A673 (cell line): ENCODE data around the gene RAD23A. TPM values are rescaled to one million over a fixed set of nuclear protein-coding genes. Genes with fewer than 3 reads are reported as not detected.
"Not testable (repeated sequence)": the region's sequence is repeated elsewhere in the genome, so short reads cannot be mapped to it uniquely, and the experiment has no call there.

ENCODE experiments used
- BruUV-seq: library from RNA; stranded (reverse); fragments of 400-500 nt; replicated peaks from 2 replicates; lab custom pipeline; 2021; lab: Mats Ljungman, UMichigan
- CTCF ChIA-PET: fragments of 300-600 bp; sonication (Branson Sonifier 250); formaldehyde crosslinking; loops from one replicate; lab custom pipeline; 2022; ENCODE audit warnings: antibody characterized with exemption; lab: Charles Lee
- POLR2A ChIA-PET: fragments of 300-600 bp; sonication (Branson Sonifier 250); formaldehyde crosslinking; loops from one replicate; lab custom pipeline; 2022; ENCODE audit warnings: antibody characterized with exemption; ENCODE audit not compliant: low non-redundant PET; lab: Charles Lee
- DNase-seq: peaks from one replicate; pipeline ENCODE4 v3.0.0-alpha.2; 2015; ENCODE audit warnings: low spot score
- H3K27ac ChIP-seq: fragments of 200-600 bp; sonication (generic); 2 replicates; pipeline ENCODE4 v1.5.1; 2016; ENCODE audit warnings: mixed run types, low read depth, mild to moderate bottlenecking, mixed read lengths, antibody characterized with exemption, low read length; ENCODE audit not compliant: poor library complexity, severe bottlenecking
- H3K27me3 ChIP-seq: fragments of 200-600 bp; sonication (generic); replicated peaks from 2 replicates; pipeline ENCODE4 v1.6.1; 2017; ENCODE audit warnings: mixed run types, low read depth, mild to moderate bottlenecking, mixed read lengths, antibody characterized with exemption, low read length; ENCODE audit not compliant: insufficient read depth, poor library complexity
- H3K36me3 ChIP-seq: fragments of 200-600 bp; sonication (generic); 2 replicates; pipeline ENCODE4 v1.6.1; 2016; ENCODE audit warnings: mixed run types, mild to moderate bottlenecking, mixed read lengths, antibody characterized with exemption, low read length; ENCODE audit not compliant: insufficient read depth, poor library complexity, severe bottlenecking
- H3K4me1 ChIP-seq: fragments of 200-600 bp; sonication (generic); 2 replicates; pipeline ENCODE4 v1.6.1; 2017; ENCODE audit warnings: mixed run types, mild to moderate bottlenecking, mixed read lengths, antibody characterized with exemption, low read length; ENCODE audit not compliant: insufficient read depth, poor library complexity, severe bottlenecking
- H3K4me3 ChIP-seq: fragments of 200-600 bp; sonication (generic); 2 replicates; pipeline ENCODE4 v1.5.1; 2016; ENCODE audit warnings: low read depth, mixed run types, mild to moderate bottlenecking, mixed read lengths, low read length; ENCODE audit not compliant: poor library complexity, severe bottlenecking
- H3K9me3 ChIP-seq: fragments of 200-600 bp; sonication (generic); 2 replicates; pipeline ENCODE4 v1.6.1; 2016; ENCODE audit warnings: mixed run types, low read depth, mild to moderate bottlenecking, mixed read lengths, antibody characterized with exemption, low read length; ENCODE audit not compliant: poor library complexity, severe bottlenecking
- EZH2 ChIP-seq: fragments of 200-600 bp; sonication (generic); IDR thresholded peaks from 2 replicates; pipeline ENCODE4 v1.6.1; 2017; ENCODE audit warnings: borderline replicate concordance, low read depth, mild to moderate bottlenecking, mixed read lengths, antibody characterized with exemption, low read length; ENCODE audit not compliant: poor library complexity, severe bottlenecking
- intact Hi-C: fragments of 100-400 bp; cut with micrococcal nuclease; formaldehyde crosslinking; loops from one replicate; pipeline ENCODE4 v1.10.0; 2022; ENCODE audit not compliant: unreplicated experiment
- total RNA-seq: library from RNA; stranded (reverse); gene quantifications from 2 replicates; pipeline ENCODE4 v1.2.3, GENCODE V29; 2021
- TF ChIP-seq, protein P1 (sequence below): fragments of 300-800, 200-600 bp; sonication (generic); conservative IDR thresholded peaks from 2 replicates; pipeline ENCODE4 v1.5.1; 2017; ENCODE audit warnings: low read depth, mild to moderate bottlenecking, antibody characterized with exemption, low read length, moderate library complexity, mixed read lengths

Gene RAD23A
- total RNA-seq, 1 experiment from 2014 or later = 183 TPM

DNA sequence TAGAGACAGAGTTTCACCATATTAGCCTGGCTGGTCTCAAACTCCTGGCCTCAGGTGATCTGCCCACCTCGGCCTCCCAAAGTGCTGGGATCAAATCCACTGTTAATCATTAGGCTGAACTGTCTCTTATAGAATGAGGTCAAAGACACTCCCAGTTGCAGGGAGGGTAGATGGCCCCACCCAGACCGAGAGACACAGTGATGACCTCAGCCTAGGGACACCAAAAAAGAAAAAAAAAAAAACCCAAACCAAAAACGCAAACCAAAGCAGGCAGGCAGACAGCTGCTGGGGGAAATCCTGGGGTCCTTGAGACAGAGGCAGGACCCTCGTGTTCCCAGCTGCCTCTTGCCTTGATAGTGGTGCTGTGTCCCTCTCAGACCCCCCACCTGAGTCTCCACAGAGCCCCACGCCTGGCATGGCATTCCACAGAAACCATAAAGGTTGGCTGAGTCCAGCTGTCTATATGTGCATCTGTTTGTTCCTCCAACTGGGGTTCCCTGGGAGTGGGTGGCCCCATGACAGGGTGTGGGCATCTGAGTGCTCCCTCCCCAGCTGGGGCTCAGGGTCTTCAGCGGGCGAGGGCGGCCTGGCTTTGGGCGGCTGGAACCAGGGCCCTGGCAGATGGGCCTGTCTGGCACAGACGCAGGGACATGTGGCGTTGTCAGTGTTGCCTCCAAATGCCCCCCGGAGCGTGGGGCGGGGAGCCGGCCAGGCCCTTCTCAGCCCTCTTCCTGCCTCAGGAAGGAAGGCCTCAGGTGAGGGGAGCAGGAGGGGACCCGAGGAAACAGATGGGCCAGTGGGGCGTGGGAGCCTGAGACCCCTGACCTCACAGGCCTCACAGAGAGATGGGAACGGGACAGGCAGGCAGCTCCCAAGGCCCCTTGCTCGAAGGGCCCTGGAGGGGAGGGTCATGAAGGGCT, 28.9 kb downstream of the RAD23A start:
- Histone ChIP-seq H3K36me3 (no peaks in the 10 kb centered on the region), H3K9me3 (no peaks in the 10 kb centered on the region), H3K4me1 (no peaks in the 10 kb centered on the region), H3K27ac (no peak overlapping the region), H3K4me3 (no peak overlapping the region), H3K27me3 (no peaks in the 10 kb centered on the region)
- intact Hi-C loops = loop anchor here (5.0 to 10.0 kb wide), 3 partner anchors 288 to 620 kb away; no protein-coding TSS in a partner anchor
- no peak for TF ChIP-seq EZH2
- CTCF ChIA-PET = interaction anchor here (0.6 to 1.2 kb wide), 2 partner anchors 11 to 119 kb away, joined by 4 to 7 read pairs; no protein-coding TSS in a partner anchor
- POLR2A ChIA-PET = interaction anchor here (0.6 kb wide), 2 partner anchors 41 to 127 kb away, joined by 4 to 5 read pairs; partner anchors contain the start of gene FARSA
- no TSS peak for BruUV-seq
- no peak for DNase-seq

DNA sequence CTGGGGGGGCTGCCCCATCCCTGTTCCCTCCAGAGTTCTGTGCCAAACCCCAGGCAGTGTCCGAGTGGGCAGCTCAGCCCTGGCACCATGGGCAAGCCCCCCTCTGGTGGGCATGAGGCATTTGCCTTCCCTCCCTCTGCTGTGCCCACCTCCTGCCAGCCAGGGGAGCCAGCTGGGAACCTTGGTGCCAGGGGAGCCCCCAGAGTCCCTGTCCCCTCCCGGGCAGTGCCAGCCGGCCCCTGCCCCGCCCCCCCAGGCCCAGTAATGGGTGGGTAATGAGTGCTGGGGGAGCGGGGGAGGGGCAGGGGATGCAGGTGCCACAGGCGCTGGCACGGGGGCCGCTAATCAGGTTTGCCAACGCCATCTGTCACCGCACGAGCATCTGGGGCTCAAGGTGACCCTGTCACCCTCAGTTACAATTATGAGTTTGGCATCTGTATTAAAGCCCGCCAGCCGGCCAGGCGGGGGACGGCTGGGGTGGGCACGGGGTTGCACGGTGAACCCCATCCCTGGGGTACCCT, 29.6 kb downstream of the RAD23A start:
- TF ChIP-seq, protein P1, sequence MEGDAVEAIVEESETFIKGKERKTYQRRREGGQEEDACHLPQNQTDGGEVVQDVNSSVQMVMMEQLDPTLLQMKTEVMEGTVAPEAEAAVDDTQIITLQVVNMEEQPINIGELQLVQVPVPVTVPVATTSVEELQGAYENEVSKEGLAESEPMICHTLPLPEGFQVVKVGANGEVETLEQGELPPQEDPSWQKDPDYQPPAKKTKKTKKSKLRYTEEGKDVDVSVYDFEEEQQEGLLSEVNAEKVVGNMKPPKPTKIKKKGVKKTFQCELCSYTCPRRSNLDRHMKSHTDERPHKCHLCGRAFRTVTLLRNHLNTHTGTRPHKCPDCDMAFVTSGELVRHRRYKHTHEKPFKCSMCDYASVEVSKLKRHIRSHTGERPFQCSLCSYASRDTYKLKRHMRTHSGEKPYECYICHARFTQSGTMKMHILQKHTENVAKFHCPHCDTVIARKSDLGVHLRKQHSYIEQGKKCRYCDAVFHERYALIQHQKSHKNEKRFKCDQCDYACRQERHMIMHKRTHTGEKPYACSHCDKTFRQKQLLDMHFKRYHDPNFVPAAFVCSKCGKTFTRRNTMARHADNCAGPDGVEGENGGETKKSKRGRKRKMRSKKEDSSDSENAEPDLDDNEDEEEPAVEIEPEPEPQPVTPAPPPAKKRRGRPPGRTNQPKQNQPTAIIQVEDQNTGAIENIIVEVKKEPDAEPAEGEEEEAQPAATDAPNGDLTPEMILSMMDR = no peak
- TF ChIP-seq EZH2 = no peak
- no peaks in the 10 kb centered on the region for H3K36me3 ChIP-seq
- H3K9me3 ChIP-seq = no peaks in the 10 kb centered on the region
- no peaks in the 10 kb centered on the region for H3K27me3 ChIP-seq
- no peaks in the 10 kb centered on the region for H3K4me1 ChIP-seq
- no TSS peak for BruUV-seq
- no peak overlapping the region for H3K4me3 ChIP-seq
- ChIA-PET POLR2A (no interaction called here), CTCF (interaction anchor here (2.9 kb wide), 1 partner anchor 10 kb away, joined by 17 read pairs; no protein-coding TSS in a partner anchor)
- no peak overlapping the region for H3K27ac ChIP-seq
- DNase-seq = no peak
- intact Hi-C loops = loop anchor here (5.0 to 10.0 kb wide), 3 partner anchors 287 to 620 kb away; no protein-coding TSS in a partner anchor

DNA sequence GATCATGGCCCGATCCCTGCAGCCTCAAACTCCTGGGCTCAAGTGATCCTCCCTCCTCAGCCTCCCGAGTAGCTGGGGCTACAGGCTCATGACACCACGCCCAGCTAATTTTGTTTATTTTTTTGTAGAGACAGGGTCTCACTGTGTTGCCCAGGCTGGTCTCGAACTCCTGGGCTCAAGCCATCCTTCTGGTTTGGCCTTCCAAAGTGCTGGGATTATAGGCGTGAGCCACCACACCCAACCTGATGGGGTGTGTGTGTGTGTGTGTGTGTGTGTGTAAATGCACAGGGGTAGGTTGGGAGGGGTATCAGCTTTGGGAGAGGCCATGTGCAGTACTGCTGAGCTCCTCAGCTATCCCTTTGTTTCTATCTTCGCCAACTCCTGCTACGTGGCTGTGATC, 30.4 kb downstream of the RAD23A start:
- DNase-seq, H3K27me3 ChIP-seq, H3K4me1 ChIP-seq, H3K4me3 ChIP-seq, BruUV-seq, H3K27ac ChIP-seq, H3K36me3 ChIP-seq, H3K9me3 ChIP-seq, POLR2A ChIA-PET: not testable (repeated sequence)
- intact Hi-C loops = loop anchor here (5.0 to 10.0 kb wide), 3 partner anchors 286 to 619 kb away; no protein-coding TSS in a partner anchor
- CTCF ChIA-PET = interaction anchor here (0.9 to 2.9 kb wide), 3 partner anchors 11 to 202 kb away, joined by 3 to 17 read pairs (median 5); no protein-coding TSS in a partner anchor

DNA sequence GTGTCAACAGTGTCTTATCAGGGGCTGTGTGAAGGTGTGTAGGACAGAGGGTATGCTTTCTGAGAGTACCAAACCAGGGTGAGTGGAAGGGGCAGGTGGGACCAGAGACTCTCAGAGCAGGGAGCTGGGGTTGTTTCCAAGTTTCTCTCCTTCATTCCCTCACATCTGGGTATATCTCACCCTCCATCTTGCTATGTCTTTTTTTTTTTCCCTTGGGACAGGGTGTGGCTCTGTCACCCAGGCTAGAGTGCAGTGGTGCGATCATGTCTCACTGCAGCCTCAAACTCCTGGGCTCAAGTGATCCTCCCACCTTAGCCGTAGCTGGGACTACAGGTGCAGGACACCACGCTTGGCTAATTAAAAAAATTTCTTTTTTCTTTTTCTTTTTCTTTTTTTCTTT, 34.3 kb downstream of the RAD23A start:
- BruUV-seq = no TSS peak
- Histone ChIP-seq H3K27ac (no peak overlapping the region), H3K9me3 (no peaks in the 10 kb centered on the region), H3K4me1 (peaks cover 6% of the 10 kb centered on the region), H3K36me3 (no peaks in the 10 kb centered on the region), H3K4me3 (no peak overlapping the region), H3K27me3 (no peaks in the 10 kb centered on the region)
- TF ChIP-seq, protein P1 = no peak
- no peak for TF ChIP-seq EZH2
- intact Hi-C loops = loop anchor here (5.0 to 10.0 kb wide), 3 partner anchors 282 to 615 kb away; no protein-coding TSS in a partner anchor
- DNase-seq = no peak
- ChIA-PET POLR2A (interaction anchor here (0.6 kb wide), 1 partner anchor 43 kb away, joined by 3 read pairs; no protein-coding TSS in a partner anchor), CTCF (interaction anchor here (0.7 kb wide), 1 partner anchor 125 kb away, joined by 4 read pairs; no protein-coding TSS in a partner anchor)
